ENCODE measurements around the gene DDR1.
"Not testable (repeated sequence)": the region's sequence is repeated elsewhere in the genome, so short reads cannot be mapped to it uniquely, and the experiment has no call there.

DDR1 gene

DNA sequence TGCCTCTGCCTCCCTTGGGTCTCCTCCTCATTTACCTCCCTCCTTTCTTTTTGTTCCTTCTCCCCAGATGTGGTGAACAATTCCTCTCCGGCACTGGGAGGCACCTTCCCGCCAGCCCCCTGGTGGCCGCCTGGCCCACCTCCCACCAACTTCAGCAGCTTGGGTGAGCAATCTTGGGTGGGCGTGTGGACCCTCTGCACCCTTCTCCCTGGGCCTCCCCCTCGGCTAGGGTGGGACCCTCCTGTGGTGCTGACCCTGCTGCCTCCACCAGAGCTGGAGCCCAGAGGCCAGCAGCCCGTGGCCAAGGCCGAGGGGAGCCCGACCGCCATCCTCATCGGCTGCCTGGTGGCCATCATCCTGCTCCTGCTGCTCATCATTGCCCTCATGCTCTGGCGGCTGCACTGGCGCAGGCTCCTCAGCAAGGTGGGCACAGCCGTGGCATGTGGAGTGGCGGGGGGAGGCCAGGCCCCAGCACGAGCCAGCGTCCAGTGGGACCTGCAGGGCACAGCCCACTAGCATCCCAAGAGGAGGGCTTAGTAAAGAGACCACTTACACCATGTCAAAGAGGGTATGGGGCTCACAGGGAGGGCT is 8.8 kb downstream of the DDR1 start:
- DNase-seq (ENCODE audit: low read depth in 4 of 4, low spot score in 1 of 4): no peak

GRCh38 chr6:30893666-30894065 is 9.3 kb downstream of the DDR1 start:
- DNase-seq (ENCODE audit: low read depth in 4 of 4, low spot score in 1 of 4): no peak

DNA sequence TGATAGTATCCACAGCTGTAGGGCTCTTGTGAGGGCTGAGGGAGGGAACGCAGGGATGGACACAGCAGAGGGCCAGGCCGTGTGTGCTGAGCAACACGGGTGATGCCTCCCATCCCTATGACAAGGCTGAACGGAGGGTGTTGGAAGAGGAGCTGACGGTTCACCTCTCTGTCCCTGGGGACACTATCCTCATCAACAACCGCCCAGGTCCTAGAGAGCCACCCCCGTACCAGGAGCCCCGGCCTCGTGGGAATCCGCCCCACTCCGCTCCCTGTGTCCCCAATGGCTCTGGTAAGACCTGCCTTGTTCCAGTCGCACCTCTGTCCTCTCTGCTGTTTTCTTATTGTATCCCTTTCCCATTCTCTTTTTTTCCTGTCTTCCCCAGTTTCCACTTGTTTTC is 10.1 kb downstream of the DDR1 start:
- DNase-seq (ENCODE audit: low read depth in 4 of 4, low spot score in 1 of 4): no peak

GRCh38 chr6:30894935-30895334 is 10.6 kb downstream of the DDR1 start:
- DNase-seq (ENCODE audit: low read depth in 4 of 4, low spot score in 1 of 4): no peak

- no peak for DNase-seq (ENCODE audit: low read depth in 4 of 4, low spot score in 1 of 4)
Measured at GRCh38 chr6:30895343-30895742, 11.0 kb downstream of the DDR1 start.

DNA sequence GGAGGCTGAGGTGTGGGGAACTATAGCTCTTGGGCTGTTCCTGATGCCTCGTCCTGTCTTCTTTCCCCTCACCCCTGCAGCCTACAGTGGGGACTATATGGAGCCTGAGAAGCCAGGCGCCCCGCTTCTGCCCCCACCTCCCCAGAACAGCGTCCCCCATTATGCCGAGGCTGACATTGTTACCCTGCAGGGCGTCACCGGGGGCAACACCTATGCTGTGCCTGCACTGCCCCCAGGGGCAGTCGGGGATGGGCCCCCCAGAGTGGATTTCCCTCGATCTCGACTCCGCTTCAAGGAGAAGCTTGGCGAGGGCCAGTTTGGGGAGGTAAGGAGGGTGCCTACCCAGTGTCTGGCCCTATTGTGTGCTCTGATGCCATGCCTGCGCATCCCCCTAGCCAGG is 12.2 kb downstream of the DDR1 start:
- DNase-seq (ENCODE audit: low read depth in 4 of 4, low spot score in 1 of 4): no peak

- no peak for DNase-seq (ENCODE audit: low read depth in 4 of 4, low spot score in 1 of 4)
Measured at GRCh38 chr6:30897882-30898281, 13.6 kb downstream of the DDR1 start.

- no peak for DNase-seq (ENCODE audit: low read depth in 4 of 4, low spot score in 1 of 4)
Measured at GRCh38 chr6:30898750-30899360, 14.5 kb downstream of the DDR1 start.

GRCh38 chr6:30900863-30901417 is 16.6 kb downstream of the DDR1 start:
- no peak for DNase-seq (ENCODE audit: low read depth in 4 of 4, low spot score in 1 of 4)

DNA sequence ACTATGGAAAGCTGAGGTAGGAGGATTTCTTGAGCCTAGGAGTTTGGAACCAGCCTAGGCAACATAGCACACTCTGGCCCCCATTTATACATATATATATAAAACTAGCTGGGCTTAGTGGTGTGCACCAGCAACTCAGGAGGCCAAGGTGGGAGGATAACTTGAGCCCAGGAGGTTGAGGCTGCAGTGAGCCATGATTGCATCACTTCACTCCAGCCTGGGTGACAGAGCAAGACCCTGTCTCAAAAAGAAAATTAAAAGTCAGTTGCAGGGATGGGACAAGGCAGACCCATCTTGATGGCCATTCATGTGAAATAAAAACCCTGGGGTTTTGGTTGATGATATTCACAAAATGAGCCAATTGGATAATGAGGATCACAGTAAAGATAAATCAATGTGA is 17.1 kb downstream of the DDR1 start:
- DNase-seq (ENCODE audit: low read depth in 4 of 4, low spot score in 1 of 4): no peak

- not testable (repeated sequence) for DNase-seq (ENCODE audit: low read depth in 4 of 4, low spot score in 1 of 4)
Measured at GRCh38 chr6:30902196-30902595, 17.9 kb downstream of the DDR1 start.

- DNase-seq (ENCODE audit: low read depth in 4 of 4, low spot score in 1 of 4): no peak
Measured at GRCh38 chr6:30902709-30903108, 18.4 kb downstream of the DDR1 start.

GRCh38 chr6:30903236-30903635 is 18.9 kb downstream of the DDR1 start:
- no peak for DNase-seq (ENCODE audit: low read depth in 4 of 4, low spot score in 1 of 4)

- DNase-seq (ENCODE audit: low read depth in 4 of 4, low spot score in 1 of 4): not testable (repeated sequence)
Measured at GRCh38 chr6:30907290-30907757, 23.0 kb downstream of the DDR1 start.

DNA sequence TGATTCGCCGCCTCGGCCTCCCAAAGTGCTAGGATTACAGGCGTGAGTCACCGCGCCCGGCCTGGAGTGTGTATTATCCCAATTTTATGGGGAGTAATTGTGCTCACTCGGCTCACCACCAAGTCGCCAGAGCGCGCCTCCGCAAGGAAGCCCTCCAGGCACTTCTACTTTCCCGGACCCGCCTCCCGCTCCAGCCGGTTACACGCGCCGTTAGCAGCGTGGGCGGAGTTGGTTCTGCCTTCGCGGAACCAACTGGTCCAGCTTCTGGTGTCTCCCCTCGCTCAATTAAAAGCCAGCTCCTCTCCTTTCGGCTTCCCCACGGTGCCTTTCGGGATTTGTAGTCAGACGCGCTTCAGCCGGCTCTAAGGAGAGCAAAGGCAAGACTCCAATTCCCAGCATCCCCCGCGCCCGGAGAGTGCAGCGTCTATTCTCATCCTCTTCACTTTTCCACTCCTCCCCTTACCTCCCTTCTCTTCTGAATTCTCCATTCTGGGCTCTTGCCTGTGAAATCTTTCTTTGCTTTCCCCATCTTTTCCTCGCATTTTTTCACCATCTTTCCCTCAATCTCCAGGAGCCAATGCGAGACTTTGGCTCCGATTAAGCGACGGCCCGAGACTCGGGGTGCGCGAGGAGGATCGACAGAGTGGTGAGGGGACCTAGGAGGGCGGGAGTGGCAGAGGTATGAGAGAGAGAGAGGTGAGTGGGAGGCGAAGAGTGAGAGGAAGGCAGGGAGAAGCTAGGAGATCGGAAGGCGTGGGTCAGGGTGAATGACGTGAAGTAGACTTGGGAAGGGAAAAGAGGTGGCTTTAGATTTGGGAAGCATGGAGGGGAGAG is 23.7 kb downstream of the DDR1 start, which contains the start of gene GTF2H4:
Gene GTF2H4 (plus strand): TSS at position 450 of the 834 bp plus-strand sequence.
- peak; percentile 84 to 97 (median 93) for DNase-seq (ENCODE audit: low read depth in 4 of 4, low spot score in 1 of 4)

GRCh38 chr6:30908700-30909099 is 24.4 kb downstream of the DDR1 start:
- DNase-seq (ENCODE audit: low read depth in 4 of 4, low spot score in 1 of 4): no peak

- DNase-seq (ENCODE audit: low read depth in 4 of 4, low spot score in 1 of 4): not testable (repeated sequence)
Measured at GRCh38 chr6:30910473-30910872, 26.2 kb downstream of the DDR1 start.

GRCh38 chr6:30912746-30913520 is 28.6 kb downstream of the DDR1 start:
- no peak for DNase-seq (ENCODE audit: low read depth in 4 of 4, low spot score in 1 of 4)

DNA sequence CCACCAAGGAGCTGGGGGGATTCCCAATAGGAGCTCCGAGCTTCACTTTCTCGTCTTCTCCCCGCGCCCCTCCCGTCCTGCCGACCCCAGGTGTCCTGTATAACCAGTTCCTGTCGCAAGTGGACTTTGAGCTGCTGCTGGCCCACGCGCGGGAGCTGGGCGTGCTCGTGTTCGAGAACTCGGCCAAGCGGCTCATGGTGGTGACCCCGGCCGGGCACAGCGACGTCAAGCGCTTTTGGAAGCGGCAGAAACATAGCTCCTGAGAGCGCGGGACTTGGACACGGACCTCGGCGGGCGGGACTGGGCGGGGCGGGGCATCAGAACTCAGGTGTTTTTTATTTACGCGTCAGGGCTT is 29.4 kb downstream of the DDR1 start:
- no peak for DNase-seq (ENCODE audit: low read depth in 4 of 4, low spot score in 1 of 4)

- DNase-seq (ENCODE audit: low read depth in 4 of 4, low spot score in 1 of 4): peak; percentile 65 to 85 (median 71)
Measured at GRCh38 chr6:30914076-30914853, 29.9 kb downstream of the DDR1 start, which contains the start of gene VARS2. VARS2 (plus strand) TSS chr6:30914238; CDS start chr6:30914837, 599 bp downstream.
